HG02840 (cell line): Measurements from ENCODE around the gene LRRFIP1.

Experiments
- ATAC-seq: cut with Tn5 transposase; IDR thresholded peaks from one replicate; pipeline ENCODE4 v1.9.1; 2021; ENCODE audit warnings: mild to moderate bottlenecking, moderate library complexity, moderate number of reproducible peaks; ENCODE audit not compliant: unreplicated experiment, low FRiP score

Gene LRRFIP1

GRCh38 chr2:237717366-237718276 lies 90.2 kb downstream of the LRRFIP1 start:
- no peak for ATAC-seq

GRCh38 chr2:237718277-237718634 lies 90.9 kb downstream of the LRRFIP1 start:
- ATAC-seq, result no peak

- ATAC-seq, result no peak
Observed at GRCh38 chr2:237720444-237720843, 93.1 kb downstream of the LRRFIP1 start.

- ATAC-seq, result no peak
Observed at GRCh38 chr2:237720957-237721356, 93.6 kb downstream of the LRRFIP1 start.

GRCh38 chr2:237721458-237721857 lies 94.1 kb downstream of the LRRFIP1 start:
- ATAC-seq, result no peak

GRCh38 chr2:237722616-237723015 lies 95.2 kb downstream of the LRRFIP1 start:
- no peak for ATAC-seq

GRCh38 chr2:237723023-237723422 lies 95.6 kb downstream of the LRRFIP1 start:
- no peak for ATAC-seq

GRCh38 chr2:237723602-237724001 lies 96.2 kb downstream of the LRRFIP1 start:
- no peak for ATAC-seq

- no peak for ATAC-seq
Observed at GRCh38 chr2:237724811-237725478, 97.6 kb downstream of the LRRFIP1 start.

GRCh38 chr2:237725661-237726060 lies 98.3 kb downstream of the LRRFIP1 start:
- no peak for ATAC-seq

GRCh38 chr2:237726401-237726830 lies 99.0 kb downstream of the LRRFIP1 start:
- ATAC-seq, result no peak

- no peak for ATAC-seq
Observed at GRCh38 chr2:237727363-237727762, 100.0 kb downstream of the LRRFIP1 start.

GRCh38 chr2:237729681-237730475 lies 102.5 kb downstream of the LRRFIP1 start:
- ATAC-seq, result no peak

- ATAC-seq, result no peak
Observed at GRCh38 chr2:237731663-237732062, 104.3 kb downstream of the LRRFIP1 start.

- no peak for ATAC-seq
Observed at GRCh38 chr2:237732070-237732469, 104.7 kb downstream of the LRRFIP1 start.

GRCh38 chr2:237732790-237733381 lies 105.5 kb downstream of the LRRFIP1 start:
- ATAC-seq, result no peak

- no peak for ATAC-seq
Observed at GRCh38 chr2:237733677-237734300, 106.4 kb downstream of the LRRFIP1 start.

- ATAC-seq, result no peak
Observed at GRCh38 chr2:237734905-237735623, 107.7 kb downstream of the LRRFIP1 start.

GRCh38 chr2:237735798-237736197 lies 108.4 kb downstream of the LRRFIP1 start:
- ATAC-seq, result no peak
